Lower leg skin (tissue), 4 donors: Measurements from ENCODE around the gene DVL1. TPM values are rescaled to one million over a fixed set of nuclear protein-coding genes. Genes with fewer than 3 reads are reported as not detected.

ENCODE experiments used
- DNase-seq, 2 donors: peaks; one replicate each; pipeline ENCODE4 v3.0.0-alpha.2; 2019; ENCODE audit warnings: low spot score in 2 of 2
- H3K4me3 ChIP-seq: fragments of 200-600 bp; sonication (generic); 2 replicates; pipeline ENCODE4 v1.5.1; 2017; ENCODE audit warnings: mild to moderate bottlenecking, low read depth; ENCODE audit not compliant: poor library complexity, severe bottlenecking
- CTCF ChIP-seq, 3 donors: fragments of 450-650 bp; IDR thresholded peaks; one replicate each; pipeline ENCODE4 v1.5.1; 2016; ENCODE audit warnings: antibody characterized with exemption in 3 of 3, mild to moderate bottlenecking in 3 of 3, moderate library complexity in 2 of 3
- POLR2A ChIP-seq, 2 donors: fragments of 450-650 bp; IDR thresholded peaks; one replicate each; pipeline ENCODE4 v1.6.1; 2016 to 2017; ENCODE audit warnings: antibody characterized with exemption in 2 of 2, mild to moderate bottlenecking in 1 of 2, moderate library complexity in 1 of 2
- WGBS, 2 donors: methylation state at CpG; one replicate each; pipeline ENCODE4 v1.1.5; 2018; 5-methylcytosine and 5-hydroxymethylcytosine counted together
- intact Hi-C: fragments of 100-400 bp; cut with DNase I; formaldehyde crosslinking; loops from one replicate; pipeline ENCODE4 v1.15.0; 2023; ENCODE audit warnings: low total_unique reads
- total RNA-seq, 4 donors: library from RNA; depleted of rRNA; stranded (reverse); fragments of >200 nt; gene quantifications; one replicate each; pipeline ENCODE4 v1.1.0, GENCODE V29; 2016

DVL1 gene
- total RNA-seq, 4 donors from 2014 or later: 92.0 to 163 (median 113) TPM

GRCh38 chr1:1311107-1312104, 37.8 kb downstream of the DVL1 start:
- no peak overlapping the region for H3K4me3 ChIP-seq
- DNase-seq: no peak
- 85 to 93% methylated on average over 11 to 19 of the region's 22 CpGs for WGBS, 2 donors
- TF ChIP-seq CTCF (IDR thresholded peaks at IDR 0.05): no peak
- TF ChIP-seq POLR2A (IDR thresholded peaks at IDR 0.05): no peak
- intact Hi-C loops: no loop called here

- intact Hi-C loops: no loop called here
- H3K4me3 ChIP-seq: no peak overlapping the region
- no peak for DNase-seq
- WGBS, 2 donors: 55 to 59% methylated on average over 15 to 21 of the region's 21 CpGs
- TF ChIP-seq CTCF (IDR thresholded peaks at IDR 0.05) (no peak), POLR2A (IDR thresholded peaks at IDR 0.05) (no peak)
Measured at GRCh38 chr1:1310476-1311053, 38.7 kb downstream of the DVL1 start.

GRCh38 chr1:1310109-1310385, 39.2 kb downstream of the DVL1 start:
- H3K4me3 ChIP-seq: no peak overlapping the region
- no peak for DNase-seq
- TF ChIP-seq CTCF (IDR thresholded peaks at IDR 0.05) (no peak), POLR2A (IDR thresholded peaks at IDR 0.05) (no peak)
- WGBS, 2 donors: 33 to 71% methylated on average over 1 to 3 of the region's 3 CpGs
- intact Hi-C loops: no loop called here

- peak overlapping the region; percentile 74 for H3K4me3 ChIP-seq
- TF ChIP-seq POLR2A (IDR thresholded peaks at IDR 0.05) (no peak), CTCF (IDR thresholded peaks at IDR 0.05) (no peak)
- WGBS, 2 donors: 36 to 51% methylated on average over 28 to 40 of the region's 57 CpGs
- no peak for DNase-seq
- intact Hi-C loops: no loop called here
Measured at GRCh38 chr1:1309251-1310108, 39.7 kb downstream of the DVL1 start.

DNA sequence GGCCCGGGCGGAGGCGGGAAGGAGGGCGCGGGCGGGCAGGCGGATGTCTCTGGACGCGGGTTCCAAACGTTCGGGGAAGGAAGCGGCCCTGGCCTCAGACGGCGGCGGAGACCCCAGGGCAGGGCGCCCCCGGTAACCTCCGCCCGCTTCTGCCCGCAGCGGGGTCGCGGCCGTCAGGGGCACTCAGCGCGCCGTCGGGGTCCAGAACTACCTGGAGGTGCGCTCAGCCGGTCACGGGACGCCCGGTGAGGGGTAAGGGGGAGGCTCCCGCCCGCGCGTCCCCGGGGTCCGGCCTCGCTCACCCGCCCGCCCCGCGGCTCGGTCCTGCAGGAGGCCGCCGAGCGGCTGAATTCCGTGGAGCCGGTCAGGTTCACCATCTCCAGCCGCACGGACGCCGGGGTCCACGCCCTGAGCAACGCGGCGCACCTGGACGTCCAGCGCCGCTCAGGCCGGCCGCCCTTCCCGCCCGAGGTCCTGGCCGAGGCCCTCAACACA, 40.4 kb downstream of the DVL1 start:
- intact Hi-C loops: no loop called here
- H3K4me3 ChIP-seq: peak overlapping the region; percentile 74
- no peak for DNase-seq
- TF ChIP-seq CTCF (IDR thresholded peaks at IDR 0.05) (no peak), POLR2A (IDR thresholded peaks at IDR 0.05) (no peak)
- 0 to 1% methylated on average over 9 to 40 of the region's 66 CpGs for WGBS, 2 donors
